ENCODE results near the gene HDAC4. TPM values are rescaled to one million over a fixed set of nuclear protein-coding genes. Genes with fewer than 3 reads are reported as not detected.

HDAC4 gene
- total and polyA plus RNA-seq, 2 of the 4 experiments (the other 2 are of a cell fraction) = 4.1 to 7.2 TPM

DNA sequence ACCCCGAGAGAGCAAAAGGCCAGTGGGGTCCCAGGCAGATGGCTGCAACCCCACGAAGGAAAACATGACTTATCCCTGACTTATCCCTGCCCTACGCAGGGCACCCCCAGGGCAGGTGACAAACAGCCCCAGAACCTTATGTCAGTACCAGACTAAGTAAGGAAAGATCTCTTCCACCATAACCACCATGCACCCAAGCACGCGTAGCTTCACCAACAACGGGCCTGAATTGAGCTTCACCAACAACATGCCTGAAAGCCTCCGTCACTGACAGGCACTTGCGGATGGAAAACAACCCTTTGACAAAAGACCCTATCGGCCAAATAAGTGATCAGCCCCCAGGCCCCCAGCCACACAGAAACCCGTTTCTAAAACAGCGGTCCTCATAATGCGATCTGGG lies 34.1 kb downstream of the HDAC4 start:
- Histone ChIP-seq H3K36me3 (ENCODE audit: control insufficient read depth, insufficient read depth, low read length) (peaks cover 16% of the 10 kb centered on the region), H3K79me1 (ENCODE audit: low read depth in 1 of 2, low read length in 2 of 2) (peaks cover 50 to 71% of the 10 kb centered on the region in 2 experiments), H3K4ac (ENCODE audit: low read depth, low read length) (no peak overlapping the region), H3K9ac (ENCODE audit: low read depth, low read length) (no peak overlapping the region), H3K23ac (ENCODE audit: low read depth, low read length) (no peak overlapping the region), H2BK120ac (ENCODE audit: low read depth, low read length) (no peak overlapping the region), H3K18ac (ENCODE audit: low read depth, low read length) (no peak overlapping the region), H2BK5ac (ENCODE audit: low read depth, low read length, poor library complexity, severe bottlenecking) (no peak overlapping the region), H3K4me3 (ENCODE audit: insufficient read depth, low read depth, low read length) (no peak overlapping the region), H2BK15ac (ENCODE audit: low read depth, low read length) (no peak overlapping the region), H3K9me1 (ENCODE audit: insufficient read depth, low read length) (peaks cover 27% of the 10 kb centered on the region), H4K91ac (ENCODE audit: insufficient read depth, low read depth, low read length) (no peak overlapping the region), H3K27me3 (ENCODE audit: control insufficient read depth, insufficient read depth, low read length) (no peaks in the 10 kb centered on the region), H2AFZ (replicated peaks; ENCODE audit: low read length, poor library complexity) (no peak overlapping the region), H3K27ac (ENCODE audit: insufficient read depth, low read length) (no peak overlapping the region), H2BK20ac (ENCODE audit: low read depth, low read length) (no peak overlapping the region), H4K20me1 (ENCODE audit: insufficient read depth, low read length) (peaks cover 37% of the 10 kb centered on the region), H4K5ac (ENCODE audit: low read depth, low read length) (no peak overlapping the region), H2AK5ac (ENCODE audit: low read depth, low read length) (no peak overlapping the region), H3K4me1 (ENCODE audit: control insufficient read depth, insufficient read depth, low read length) (no peaks in the 10 kb centered on the region; the same call in 1 of the 2 replicates), H2AK9ac (replicated peaks; ENCODE audit: low read depth, low read length, poor library complexity) (no peak overlapping the region), H3K4me2 (ENCODE audit: low read depth, low read length) (no peak overlapping the region), H3K9me3 (ENCODE audit: control insufficient read depth, insufficient read depth, low read length) (no peaks in the 10 kb centered on the region), H3K56ac (ENCODE audit: extremely low read depth, insufficient read depth, low read length) (no peak overlapping the region), H4K8ac (ENCODE audit: low read depth in 2 of 2, low read length in 2 of 2) (no peak overlapping the region), H3K14ac (replicated peaks; ENCODE audit: low read depth, low read length) (no peak overlapping the region)
- dilution Hi-C loops (cut with HindIII; ENCODE audit: low sequenced_read_pairs, unreplicated experiment) (no loop called here), in situ Hi-C loops (cut with MboI; ENCODE audit: low sequenced_read_pairs) (no loop called here), intact Hi-C loops (cut with micrococcal nuclease) (no loop called here)
- no TSS peak for BruUV-seq (replicated peaks)
- POLR2A ChIA-PET (ENCODE audit: unreplicated experiment) = no interaction called here
- ATAC-seq (ENCODE audit: low read depth) (no peak), DNase-seq (no peak)
- WGBS, 2 experiments (ENCODE audit: extremely low coverage in 2 of 2, insufficient read length in 1 of 2) = 100% methylated on average over 3 of the region's 12 CpGs; no CpG with 5 or more reads in 1 of the 2 experiments
- CTCF ChIA-PET = no interaction called here
- TF ChIP-seq MAZ (IDR thresholded peaks at IDR 0.05; ENCODE audit: borderline replicate concordance, low read depth, low read length) (no peak), RAD21 (IDR thresholded peaks at IDR 0.05; ENCODE audit: low read length) (no peak), CEBPB (IDR thresholded peaks at IDR 0.05; ENCODE audit: low read depth, low read length) (no peak), BHLHE40 (IDR thresholded peaks at IDR 0.05; ENCODE audit: low read depth, low read length) (no peak), CHD1 (IDR thresholded peaks at IDR 0.05; ENCODE audit: low read depth, low read length) (no peak), RFX5 (IDR thresholded peaks at IDR 0.05; ENCODE audit: low read depth, low read length) (no peak), SMC3 (IDR thresholded peaks at IDR 0.05; ENCODE audit: low read depth, low read length) (no peak), CTCF (conservative IDR thresholded peaks at IDR 0.05; ENCODE audit: low read depth, low read length) (no peak), POLR2A (IDR thresholded peaks at IDR 0.05; ENCODE audit: low read depth, low read length) (no peak), MAFK (IDR thresholded peaks at IDR 0.05; ENCODE audit: low read depth, low read length) (no peak), NFE2L2 (IDR thresholded peaks at IDR 0.05; ENCODE audit: low read depth, low read length) (no peak), RCOR1 (IDR thresholded peaks at IDR 0.05; ENCODE audit: insufficient replicate concordance, low read length) (no peak), MXI1 (IDR thresholded peaks at IDR 0.05; ENCODE audit: borderline replicate concordance, low read depth, low read length) (no peak), FOS (IDR thresholded peaks at IDR 0.05; ENCODE audit: low read depth, low read length) (no peak)
- TF ChIP-seq, protein P1, sequence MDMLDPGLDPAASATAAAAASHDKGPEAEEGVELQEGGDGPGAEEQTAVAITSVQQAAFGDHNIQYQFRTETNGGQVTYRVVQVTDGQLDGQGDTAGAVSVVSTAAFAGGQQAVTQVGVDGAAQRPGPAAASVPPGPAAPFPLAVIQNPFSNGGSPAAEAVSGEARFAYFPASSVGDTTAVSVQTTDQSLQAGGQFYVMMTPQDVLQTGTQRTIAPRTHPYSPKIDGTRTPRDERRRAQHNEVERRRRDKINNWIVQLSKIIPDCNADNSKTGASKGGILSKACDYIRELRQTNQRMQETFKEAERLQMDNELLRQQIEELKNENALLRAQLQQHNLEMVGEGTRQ (IDR thresholded peaks at IDR 0.05; ENCODE audit: low read depth, low read length) = no peak
- TF ChIP-seq, protein P2, sequence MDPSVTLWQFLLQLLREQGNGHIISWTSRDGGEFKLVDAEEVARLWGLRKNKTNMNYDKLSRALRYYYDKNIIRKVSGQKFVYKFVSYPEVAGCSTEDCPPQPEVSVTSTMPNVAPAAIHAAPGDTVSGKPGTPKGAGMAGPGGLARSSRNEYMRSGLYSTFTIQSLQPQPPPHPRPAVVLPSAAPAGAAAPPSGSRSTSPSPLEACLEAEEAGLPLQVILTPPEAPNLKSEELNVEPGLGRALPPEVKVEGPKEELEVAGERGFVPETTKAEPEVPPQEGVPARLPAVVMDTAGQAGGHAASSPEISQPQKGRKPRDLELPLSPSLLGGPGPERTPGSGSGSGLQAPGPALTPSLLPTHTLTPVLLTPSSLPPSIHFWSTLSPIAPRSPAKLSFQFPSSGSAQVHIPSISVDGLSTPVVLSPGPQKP (IDR thresholded peaks at IDR 0.05; ENCODE audit: borderline replicate concordance, low read depth, low read length) = no peak

All from IMR-90 (cell line).